ENCODE results near the gene ETV5.
"Not testable (repeated sequence)": the region's sequence is repeated elsewhere in the genome, so short reads cannot be mapped to it uniquely, and the experiment has no call there.

Gene ETV5

GRCh38 chr3:186022931-186023330, 86.0 kb downstream of the ETV5 start:
- DNase-seq (ENCODE audit: low spot score), result no peak

DNA sequence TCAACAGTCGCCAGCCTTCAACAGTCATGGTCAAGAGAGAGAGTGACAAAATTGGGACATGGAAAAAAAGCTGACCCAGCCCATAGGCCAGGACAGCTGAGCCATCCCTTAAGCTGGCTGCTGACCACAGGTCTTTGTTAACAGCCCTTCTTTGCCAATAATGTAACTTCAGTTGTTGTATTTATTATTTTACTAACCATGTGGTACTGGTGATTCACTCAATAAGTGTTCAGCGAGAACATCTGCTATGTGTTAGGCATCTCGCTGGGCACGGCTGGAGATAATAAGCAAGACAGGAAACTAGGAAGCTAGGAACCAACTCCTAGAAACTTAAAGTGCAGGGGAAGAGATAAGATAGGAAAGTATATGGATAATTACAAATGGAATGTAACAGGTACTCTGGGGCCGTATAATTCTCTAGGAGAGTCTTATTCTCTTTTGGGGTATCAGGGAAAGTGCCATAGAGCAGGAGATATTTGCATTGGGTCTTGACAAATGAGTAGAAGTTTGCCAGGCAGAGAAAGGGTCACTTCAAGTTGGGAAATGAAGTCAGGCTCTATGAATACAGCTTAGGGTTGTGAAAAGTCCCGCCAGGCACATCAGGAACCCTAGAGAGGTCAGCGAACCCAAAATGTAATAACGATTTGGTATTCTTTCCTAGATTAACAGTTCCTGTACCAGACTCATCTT, 87.1 kb downstream of the ETV5 start:
- DNase-seq (ENCODE audit: low spot score), result peak; percentile 41

DNA sequence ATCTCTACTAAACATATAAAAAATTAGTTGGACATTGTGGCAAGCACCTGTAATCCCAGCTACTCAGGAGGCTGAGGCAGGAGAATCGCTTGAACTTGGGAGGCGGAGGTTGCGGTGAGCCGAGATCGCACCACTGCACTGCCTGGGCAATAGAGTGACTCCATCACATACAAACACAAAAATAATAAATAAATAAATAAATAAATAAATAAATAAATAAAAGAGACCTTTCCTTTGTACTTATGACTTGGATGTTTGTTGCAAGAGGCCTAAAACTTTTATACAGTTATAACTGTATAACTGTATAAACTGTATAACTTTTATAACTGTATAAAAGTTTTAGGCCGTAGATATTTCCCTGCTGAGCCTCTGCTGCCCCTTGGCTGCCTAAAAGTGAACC, 87.6 kb downstream of the ETV5 start:
- DNase-seq (ENCODE audit: low spot score), result not testable (repeated sequence)

DNA sequence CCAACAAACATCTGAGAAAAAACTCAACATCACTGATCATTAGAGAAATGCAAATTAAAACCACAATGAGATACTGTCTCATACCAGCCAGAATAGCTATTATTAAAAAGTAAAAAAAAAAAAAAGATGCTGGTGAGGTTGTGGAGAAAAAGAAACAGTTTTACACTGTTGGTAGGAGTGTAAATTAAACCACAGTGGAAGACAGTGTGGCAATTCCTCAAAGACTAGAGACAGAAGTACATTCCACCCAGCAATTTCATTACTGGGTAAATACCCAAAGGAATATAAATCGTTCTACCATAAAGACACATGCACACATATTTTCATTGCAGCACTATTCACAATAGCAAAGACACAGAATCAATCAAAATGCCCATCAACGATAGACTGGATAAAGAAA, 89.6 kb downstream of the ETV5 start:
- DNase-seq (ENCODE audit: low spot score), result not testable (repeated sequence)

DNA sequence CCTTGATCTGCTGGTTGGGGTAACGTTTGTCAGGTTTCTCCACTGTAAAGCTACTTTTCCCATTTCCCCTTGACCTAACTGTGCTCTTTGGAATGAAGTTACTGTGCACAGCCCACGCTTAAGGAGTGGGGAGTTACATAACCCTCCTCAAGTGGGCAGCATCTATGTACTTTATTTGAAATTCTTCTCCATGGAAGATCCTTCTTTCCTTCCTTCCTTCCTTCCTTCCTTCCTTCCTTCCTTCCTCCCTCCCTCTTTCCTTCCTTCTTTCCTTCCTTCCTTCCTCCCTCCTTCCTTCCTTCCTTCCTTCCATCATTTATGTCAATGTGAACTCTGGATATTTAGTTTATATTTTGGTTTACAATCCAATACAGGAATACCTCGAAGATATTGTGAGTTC, 94.0 kb downstream of the ETV5 start:
- no peak for DNase-seq (ENCODE audit: low spot score)

GRCh38 chr3:186013312-186013711, 95.6 kb downstream of the ETV5 start:
- DNase-seq (ENCODE audit: low spot score), result no peak

GRCh38 chr3:186012137-186012536, 96.8 kb downstream of the ETV5 start:
- DNase-seq (ENCODE audit: low spot score), result no peak

DNA sequence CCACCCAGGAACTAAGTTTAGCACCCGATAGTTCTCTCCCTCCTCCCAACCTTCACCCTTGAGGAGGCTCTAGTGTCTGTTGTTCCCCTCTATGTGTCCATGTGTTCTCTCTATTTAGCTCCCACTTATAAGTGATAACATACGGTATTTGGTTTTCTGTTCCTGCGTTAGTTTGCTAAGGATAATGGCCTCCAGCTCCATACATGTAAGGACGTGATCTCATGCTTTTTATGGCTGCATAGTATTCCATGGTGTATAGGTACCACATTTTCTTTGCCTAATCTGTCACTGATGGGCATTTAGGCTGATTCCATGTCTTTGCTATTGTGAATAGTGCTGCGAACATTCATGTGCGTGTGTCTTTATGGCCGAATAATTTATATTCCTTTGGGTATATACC, 104.2 kb downstream of the ETV5 start:
- no peak for DNase-seq (ENCODE audit: low spot score)

GRCh38 chr3:186004209-186004608, 104.7 kb downstream of the ETV5 start:
- DNase-seq (ENCODE audit: low spot score), result no peak

DNA sequence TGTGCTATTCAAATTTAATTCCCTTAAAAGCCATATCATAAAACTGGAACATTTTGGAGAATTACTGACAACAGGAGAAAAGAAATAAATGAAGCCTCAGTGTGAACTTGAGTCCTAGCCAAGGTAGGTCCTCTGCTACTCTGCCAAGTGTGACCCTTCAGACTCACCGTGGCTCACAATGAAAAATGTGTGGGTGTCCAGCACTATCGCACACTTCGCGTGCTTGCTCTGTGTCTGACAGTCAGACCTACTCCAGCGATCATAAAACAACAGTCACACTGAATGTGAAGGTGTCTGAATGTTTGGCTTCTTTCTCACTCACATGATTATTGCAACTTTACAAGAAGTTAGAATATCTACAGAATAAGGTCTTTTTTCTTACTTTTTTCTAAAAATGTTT, 105.3 kb downstream of the ETV5 start:
- no peak for DNase-seq (ENCODE audit: low spot score)

DNA sequence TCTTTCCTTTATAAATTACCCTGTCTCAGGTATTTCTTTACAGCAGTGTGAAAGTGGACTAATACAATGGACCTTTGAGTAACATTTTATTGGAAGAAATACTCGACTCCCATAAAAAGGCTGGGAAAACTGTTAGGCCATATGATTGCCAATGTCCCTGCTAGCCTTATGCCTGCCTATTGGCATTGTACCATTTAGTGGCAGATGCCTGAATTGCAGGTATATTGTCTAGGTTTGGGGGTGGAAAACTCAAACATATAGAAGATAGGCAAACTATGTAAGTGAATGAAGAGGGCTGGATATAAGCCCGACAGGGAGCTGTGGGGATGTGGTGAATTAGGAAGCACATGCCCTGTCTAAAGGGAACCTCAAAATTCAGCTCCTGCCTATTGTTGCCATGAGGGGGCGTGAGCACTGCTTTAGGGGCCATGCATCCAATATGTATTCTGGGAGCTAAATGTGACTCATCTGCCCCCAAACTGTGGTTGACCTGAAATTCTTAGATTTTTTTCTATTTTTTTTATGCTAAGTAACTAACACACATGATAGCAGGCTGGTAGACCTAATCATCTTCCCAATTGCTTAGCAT, 105.9 kb downstream of the ETV5 start:
- DNase-seq (ENCODE audit: low spot score), result peak; percentile 39

- no peak for DNase-seq (ENCODE audit: low spot score)
Measured at GRCh38 chr3:186001842-186002241, 107.0 kb downstream of the ETV5 start.

- no peak for DNase-seq (ENCODE audit: low spot score)
Measured at GRCh38 chr3:185999221-185999620, 109.7 kb downstream of the ETV5 start.

- DNase-seq (ENCODE audit: low spot score), result no peak
Measured at GRCh38 chr3:185998136-185998535, 110.8 kb downstream of the ETV5 start.

DNA sequence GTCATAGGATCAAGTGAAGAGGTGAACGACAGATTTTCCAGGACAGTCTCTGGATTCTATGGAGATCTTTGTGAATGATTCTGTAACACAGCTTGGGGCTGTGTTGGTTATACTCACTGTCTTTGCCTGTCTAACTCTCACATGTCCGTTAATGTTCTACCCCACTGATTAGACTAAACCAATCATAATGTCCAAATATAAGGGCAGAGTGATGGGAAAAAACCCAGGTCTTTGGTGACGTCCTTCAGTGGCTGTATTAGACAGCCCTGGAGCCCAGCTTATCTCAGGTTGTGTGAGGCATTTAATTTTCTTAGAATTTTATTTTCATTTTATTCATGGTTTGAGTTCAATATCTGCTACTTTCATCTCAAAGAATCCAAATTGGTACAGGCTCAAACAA, 111.8 kb downstream of the ETV5 start:
- DNase-seq (ENCODE audit: low spot score), result no peak
